LNCaP clone FGC (cell line): ENCODE results near the gene HJURP.

ENCODE experiments used
- DNase-seq: peaks from one replicate; pipeline ENCODE4 v3.0.0-alpha.2; 2011; ENCODE audit warnings: low read depth
- H3K4me3 ChIP-seq: 2 replicates; pipeline ENCODE4 v1.5.1; 2011; ENCODE audit warnings: mild to moderate bottlenecking, low read depth, low read length, control low read depth
- CTCF ChIP-seq: IDR thresholded peaks from 2 replicates; pipeline ENCODE4 v1.5.1; 2012; ENCODE audit warnings: mild to moderate bottlenecking; ENCODE audit not compliant: control insufficient read depth, insufficient read depth; ENCODE audit errors: extremely low read depth

Gene HJURP

GRCh38 chr2:233849607-233850271 lies 4.6 kb downstream of the HJURP start:
- no peak for DNase-seq
- no peak for TF ChIP-seq CTCF
- H3K4me3 ChIP-seq: no peak overlapping the region

- H3K4me3 ChIP-seq: no peak overlapping the region
- no peak for TF ChIP-seq CTCF
- no peak for DNase-seq
These were observed 6.1 kb downstream of the HJURP start for GRCh38 chr2:233848276-233848675.

- no peak overlapping the region for H3K4me3 ChIP-seq
- no peak for DNase-seq
- TF ChIP-seq CTCF: no peak
These were observed 7.0 kb downstream of the HJURP start for GRCh38 chr2:233847248-233847898.

- DNase-seq: no peak
- TF ChIP-seq CTCF: no peak
- H3K4me3 ChIP-seq: no peak overlapping the region
These were observed 7.7 kb downstream of the HJURP start for GRCh38 chr2:233846387-233847247.

- DNase-seq: no peak
- H3K4me3 ChIP-seq: no peak overlapping the region
- TF ChIP-seq CTCF: no peak
These were observed 8.9 kb downstream of the HJURP start for GRCh38 chr2:233845301-233846060.

GRCh38 chr2:233844836-233845235 lies 9.5 kb downstream of the HJURP start:
- DNase-seq: no peak
- TF ChIP-seq CTCF: no peak
- H3K4me3 ChIP-seq: no peak overlapping the region
